NCI-H82 treated with DMSO at 0.1 percent for 48 hours (cell line): ENCODE measurements around the gene BEAN1.
"Not testable (repeated sequence)": the region's sequence is repeated elsewhere in the genome, so short reads cannot be mapped to it uniquely, and the experiment has no call there.

Experiments used
- DNase-seq: peaks from one replicate; lab custom pipeline; 2025; ENCODE audit not compliant: unreplicated experiment; lab: John Stamatoyannopoulos, UW

BEAN1 gene

GRCh38 chr16:66503612-66504011, 76.5 kb downstream of the BEAN1 start:
- no peak for DNase-seq

GRCh38 chr16:66507731-66508239, 80.7 kb downstream of the BEAN1 start:
- DNase-seq = no peak

GRCh38 chr16:66508248-66508913, 81.3 kb downstream of the BEAN1 start:
- no peak for DNase-seq

GRCh38 chr16:66508914-66509496, 81.9 kb downstream of the BEAN1 start:
- DNase-seq = no peak

- no peak for DNase-seq
Measured at GRCh38 chr16:66509576-66509975, 82.5 kb downstream of the BEAN1 start.

GRCh38 chr16:66510298-66510697, 83.2 kb downstream of the BEAN1 start:
- DNase-seq = no peak

- no peak for DNase-seq
Measured at GRCh38 chr16:66510711-66511601, 83.9 kb downstream of the BEAN1 start.

- no peak for DNase-seq
Measured at GRCh38 chr16:66511602-66512271, 84.6 kb downstream of the BEAN1 start.

GRCh38 chr16:66512272-66513110, 85.4 kb downstream of the BEAN1 start:
- DNase-seq = no peak

- no peak for DNase-seq
Measured at GRCh38 chr16:66513111-66513723, 86.1 kb downstream of the BEAN1 start.

- DNase-seq = not testable (repeated sequence)
Measured at GRCh38 chr16:66514391-66514790, 87.3 kb downstream of the BEAN1 start.

- DNase-seq = not testable (repeated sequence)
Measured at GRCh38 chr16:66514980-66515595, 88.0 kb downstream of the BEAN1 start.

- DNase-seq = no peak
Measured at GRCh38 chr16:66515596-66516508, 88.8 kb downstream of the BEAN1 start.

- no peak for DNase-seq
Measured at GRCh38 chr16:66516509-66516807, 89.4 kb downstream of the BEAN1 start.

- DNase-seq = no peak
Measured at GRCh38 chr16:66516808-66517585, 89.9 kb downstream of the BEAN1 start.

GRCh38 chr16:66517586-66518263, 90.6 kb downstream of the BEAN1 start:
- no peak for DNase-seq
